Measurements from ENCODE around the gene RPS21. TPM values are rescaled to one million over a fixed set of nuclear protein-coding genes. Genes with fewer than 3 reads are reported as not detected.

Gene RPS21
- total and polyA plus RNA-seq, 2 of the 13 experiments (the other 11 are each of a cell fraction or from before 2014, with no cell fraction given), result 2,647 to 11,063 TPM

DNA sequence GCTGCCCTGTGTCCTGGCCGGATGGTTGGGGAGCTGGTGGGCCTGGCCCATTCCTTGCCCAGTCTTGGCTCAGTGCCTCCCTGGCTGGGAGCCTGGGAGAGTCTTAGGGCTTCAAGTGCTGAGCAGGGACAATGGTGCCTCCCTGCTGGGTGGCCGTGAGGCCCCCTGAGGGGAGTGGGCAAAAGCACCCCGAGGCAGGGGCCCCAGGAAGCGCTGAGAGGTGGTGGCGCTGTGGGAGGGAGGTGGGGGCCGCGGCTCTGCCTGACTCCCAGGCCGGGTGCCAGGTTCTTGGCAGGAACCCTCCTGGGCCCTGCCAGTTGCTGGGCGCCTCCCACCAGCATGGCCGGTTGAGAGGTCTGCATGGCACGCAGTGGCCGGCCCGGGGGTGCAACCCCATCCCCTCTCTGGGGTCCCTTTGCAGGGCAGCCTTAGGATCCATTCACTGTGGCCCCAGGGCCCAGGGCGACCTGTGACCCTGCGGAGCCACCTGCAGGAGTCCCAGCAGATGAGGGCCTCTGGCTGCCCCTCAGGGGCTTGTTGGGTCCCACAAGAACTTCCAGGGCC lies 9.2 kb upstream of the RPS21 start:
- H3K9ac ChIP-seq (ENCODE audit: insufficient read depth, low read depth, low read length), result no peak overlapping the region
- no peak overlapping the region for H2AFZ ChIP-seq (ENCODE audit: low read length)
- no peaks in the 10 kb centered on the region for H3K79me2 ChIP-seq (ENCODE audit: insufficient read depth, low read length)
- intact Hi-C loops (cut with micrococcal nuclease; ENCODE audit: unreplicated experiment), result loop anchor here (5.0 to 10.0 kb wide), 2 partner anchors 140 to 417 kb away; partner anchors contain the start of genes MRGBP and OSBPL2
- ATAC-seq (no peak), FAIRE-seq (no peak), DNase-seq (ENCODE audit: low spot score) (no peak)
- CTCF ChIA-PET (ENCODE audit: low intra/inter-chr PET ratio, low total read pairs), result interaction anchor here (4.8 kb wide), 1 partner anchor 75 kb away, joined by 73 read pairs; the partner anchor contains the start of gene ADRM1
- H3K4me3 ChIP-seq (replicated peaks in 1 of 3; ENCODE audit: insufficient read depth in 1 of 3, low read depth in 2 of 3, low read length in 3 of 3), result no peak overlapping the region
- in situ Hi-C loops (cut with HindIII; ENCODE audit: extremely low pct_ligation_motif_present, low pct_unique_long_range_greater_than_20kb), result no loop called here
- 0 out of 5 replicates have a peak, but pooled peaks cover 2 to 6% of the 10 kb centered on the region in 2 experiments for H3K36me3 ChIP-seq (replicated peaks in 1 of 2; ENCODE audit: control insufficient read depth in 1 of 2, insufficient read depth in 2 of 2, low read length in 2 of 2)
- H3K4me1 ChIP-seq (ENCODE audit: insufficient read depth, low read length), result peaks cover 54% of the 10 kb centered on the region
- no peak overlapping the region for H3K27ac ChIP-seq (ENCODE audit: extremely low read length, insufficient read depth, low read length)
- no peaks in the 10 kb centered on the region for H3K27me3 ChIP-seq (ENCODE audit: control insufficient read depth in 1 of 2, insufficient read depth in 2 of 2, low read length in 2 of 2)
- POLR2A ChIA-PET, result interaction anchor here (0.7 to 5.4 kb wide), 5 partner anchors 9 to 77 kb away, joined by 3 to 95 read pairs (median 41); partner anchors contain the start of genes ADRM1, LAMA5 and RPS21
- H3K4me2 ChIP-seq (ENCODE audit: low read depth, low read length), result no peak overlapping the region
- 84% methylated on average over 12 of the region's 15 CpGs for WGBS (ENCODE audit: low lambda C conversion rate)
- H4K20me1 ChIP-seq (ENCODE audit: insufficient read depth, low read length), result peaks cover 6% of the 10 kb centered on the region; the same call in 1 of the 2 replicates
- BruUV-seq (replicated peaks), result no TSS peak
- no peaks in the 10 kb centered on the region for H3K9me3 ChIP-seq (ENCODE audit: low read length)
- TF ChIP-seq AGO1 (IDR thresholded peaks at IDR 0.05; ENCODE audit: low read depth, low read length, poor library complexity, severe bottlenecking) (peak; percentile 72), ATRX (CRISPR knock-in tag; IDR thresholded peaks at IDR 0.05; ENCODE audit: borderline replicate concordance) (no peak), ARID4A (CRISPR knock-in tag; IDR thresholded peaks at IDR 0.05; ENCODE audit: borderline replicate concordance) (0 out of 2 replicates have a peak, but pooled peaks have one; percentile 0), ZBTB37 (CRISPR knock-in tag; IDR thresholded peaks at IDR 0.05) (no peak), MXD1 (CRISPR knock-in tag; IDR thresholded peaks at IDR 0.05) (no peak; the same call in 1 of the 2 replicates), ZBTB33 (CRISPR knock-in tag; IDR thresholded peaks at IDR 0.05) (peak; percentile 53; the same call in 1 of the 2 replicates), TAF15 (IDR thresholded peaks at IDR 0.05; ENCODE audit: low read depth, low read length, poor library complexity, severe bottlenecking) (peak; percentile 67), AGO2 (optimal IDR thresholded peaks at IDR 0.05; ENCODE audit: low read depth, low read length) (peak; percentile 17), SRSF4 (IDR thresholded peaks at IDR 0.05; ENCODE audit: low read depth, low read length, poor library complexity, severe bottlenecking) (no peak), HOXA9 (CRISPR knock-in tag; IDR thresholded peaks at IDR 0.05; ENCODE audit: borderline replicate concordance) (no peak)
- TF ChIP-seq, protein P1, sequence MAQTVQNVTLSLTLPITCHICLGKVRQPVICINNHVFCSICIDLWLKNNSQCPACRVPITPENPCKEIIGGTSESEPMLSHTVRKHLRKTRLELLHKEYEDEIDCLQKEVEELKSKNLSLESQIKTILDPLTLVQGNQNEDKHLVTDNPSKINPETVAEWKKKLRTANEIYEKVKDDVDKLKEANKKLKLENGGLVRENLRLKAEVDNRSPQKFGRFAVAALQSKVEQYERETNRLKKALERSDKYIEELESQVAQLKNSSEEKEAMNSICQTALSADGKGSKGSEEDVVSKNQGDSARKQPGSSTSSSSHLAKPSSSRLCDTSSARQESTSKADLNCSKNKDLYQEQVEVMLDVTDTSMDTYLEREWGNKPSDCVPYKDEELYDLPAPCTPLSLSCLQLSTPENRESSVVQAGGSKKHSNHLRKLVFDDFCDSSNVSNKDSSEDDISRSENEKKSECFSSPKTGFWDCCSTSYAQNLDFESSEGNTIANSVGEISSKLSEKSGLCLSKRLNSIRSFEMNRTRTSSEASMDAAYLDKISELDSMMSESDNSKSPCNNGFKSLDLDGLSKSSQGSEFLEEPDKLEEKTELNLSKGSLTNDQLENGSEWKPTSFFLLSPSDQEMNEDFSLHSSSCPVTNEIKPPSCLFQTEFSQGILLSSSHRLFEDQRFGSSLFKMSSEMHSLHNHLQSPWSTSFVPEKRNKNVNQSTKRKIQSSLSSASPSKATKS (CRISPR knock-in tag; IDR thresholded peaks at IDR 0.05), result no peak

Measured in HepG2 (cell line).